B cell (primary cell): ENCODE data around the gene DUSP11. TPM values are rescaled to one million over a fixed set of nuclear protein-coding genes. Genes with fewer than 3 reads are reported as not detected.
A peak's percentile ranks its signal among the peaks of the same experiment; 100 is the strongest.

ENCODE experiments used
- ATAC-seq: fragments of 200-7000 bp; cut with Tn5 transposase; one replicate; pipeline ENCODE4 v1.10.0; 2021; ENCODE audit warnings: low read depth, mild to moderate bottlenecking, moderate number of reproducible peaks, moderate library complexity
- CTCF ChIA-PET: fragments of 350-600 bp; sonication (Branson Sonifier 250); formaldehyde crosslinking; loops from one replicate; lab custom pipeline; 2021; ENCODE audit warnings: antibody characterized with exemption, inconsistent platforms; lab: Charles Lee
- POLR2A ChIA-PET: fragments of 350-600 bp; sonication (Branson Sonifier 250); formaldehyde crosslinking; loops from one replicate; lab custom pipeline; 2021; ENCODE audit warnings: antibody characterized with exemption; lab: Charles Lee
- DNase-seq: peaks from one replicate; pipeline ENCODE4 v3.0.0; 2013
- H2AFZ ChIP-seq: 2 replicates; pipeline ENCODE4 v1.6.1; 2012; ENCODE audit warnings: mild to moderate bottlenecking, low read depth, low read length; ENCODE audit not compliant: insufficient read depth, poor library complexity, severe bottlenecking
- H3K27ac ChIP-seq, 2 donors: 1 replicate in 1 of 2; 2 replicates in 1 of 2; pipeline ENCODE4 v1.5.1; 2012 to 2013; ENCODE audit warnings: low read length in 2 of 2, mild to moderate bottlenecking in 2 of 2, moderate library complexity in 1 of 2
- H3K27me3 ChIP-seq, 4 experiments: fragments of 200-600 bp in 1 of 4; sonication (generic) in 1 of 4; replicated peaks in 1 of 4; 1 replicate in 2 of 4; 2 replicates in 2 of 4; pipeline versions ENCODE4 v1.6.1 to v1.7.0; 2013 to 2016; ENCODE audit warnings: low read length in 3 of 4, mild to moderate bottlenecking in 2 of 4, mixed read lengths in 1 of 4, moderate library complexity in 1 of 4; ENCODE audit not compliant: insufficient read depth in 4 of 4, control insufficient read depth in 3 of 4; ENCODE audit errors: control extremely low read depth in 1 of 4
- H3K36me3 ChIP-seq, 2 experiments: replicated peaks in 1 of 2; 1 replicate in 1 of 2; 2 replicates in 1 of 2; pipeline versions ENCODE4 v1.6.1 to v1.7.1; 2013; ENCODE audit warnings: low read length in 1 of 2; ENCODE audit not compliant: insufficient read depth in 2 of 2, control insufficient read depth in 1 of 2; ENCODE audit errors: control extremely low read depth in 1 of 2, extremely low read depth in 1 of 2
- H3K4me1 ChIP-seq, 2 donors: fragments of 200-600 bp in 1 of 2; sonication (generic) in 1 of 2; 1 replicate in 1 of 2; 2 replicates in 1 of 2; pipeline versions ENCODE4 v1.5.1 to v1.6.1; 2013 to 2017; ENCODE audit warnings: low read length in 2 of 2; ENCODE audit not compliant: control insufficient read depth in 2 of 2, insufficient read depth in 2 of 2
- H3K4me2 ChIP-seq: replicated peaks from 2 replicates; pipeline ENCODE3; 2012; ENCODE audit warnings: mild to moderate bottlenecking, low read depth, low read length; ENCODE audit not compliant: poor library complexity, severe bottlenecking
- H3K4me3 ChIP-seq, 5 experiments: fragments of 200-600 bp in 1 of 5; sonication (generic) in 1 of 5; 1 replicate in 3 of 5; 2 replicates in 2 of 5; pipeline versions ENCODE4 v1.5.1 to v1.7.0; 2011 to 2016; ENCODE audit warnings: low read length in 4 of 5, mild to moderate bottlenecking in 4 of 5, low read depth in 2 of 5, control low read depth in 1 of 5, moderate library complexity in 1 of 5; ENCODE audit not compliant: insufficient read depth in 1 of 5; ENCODE audit errors: control extremely low read depth in 1 of 5, extremely low read depth in 1 of 5
- H3K79me2 ChIP-seq: fragments of 200-600 bp; sonication (generic); one replicate; pipeline ENCODE4 v1.6.0; 2016; ENCODE audit warnings: low read length; ENCODE audit not compliant: control insufficient read depth, insufficient read depth
- H3K9ac ChIP-seq: fragments of 200-600 bp; sonication (generic); 2 replicates; pipeline ENCODE4 v1.6.1; 2017; ENCODE audit warnings: mild to moderate bottlenecking, low read length, moderate library complexity
- H3K9me3 ChIP-seq, 3 donors: one replicate each; pipeline versions ENCODE4 v1.6.1 to v1.7.1; 2013; ENCODE audit warnings: low read length in 2 of 3; ENCODE audit not compliant: control insufficient read depth in 2 of 3, insufficient read depth in 1 of 3; ENCODE audit errors: control extremely low read depth in 1 of 3
- H4K20me1 ChIP-seq: 2 replicates; pipeline ENCODE4 v1.6.0; 2012; ENCODE audit warnings: mild to moderate bottlenecking, low read length; ENCODE audit not compliant: insufficient read depth, control insufficient read depth, poor library complexity, severe bottlenecking
- H3K27ac Mint-ChIP-seq: one replicate; pipeline ENCODE4 v1.8.0; 2021; ENCODE audit warnings: mixed read lengths
- H3K27me3 Mint-ChIP-seq: one replicate; pipeline ENCODE4 v1.8.0; 2021; ENCODE audit warnings: mixed read lengths
- H3K4me1 Mint-ChIP-seq: one replicate; pipeline ENCODE4 v1.8.0; 2021; ENCODE audit warnings: mixed read lengths
- H3K4me3 Mint-ChIP-seq: one replicate; pipeline ENCODE4 v1.8.0; 2021; ENCODE audit warnings: mixed read lengths
- H3K9me3 Mint-ChIP-seq: one replicate; pipeline ENCODE4 v1.8.0; 2022; ENCODE audit warnings: mixed read lengths; ENCODE audit not compliant: insufficient read depth
- EZH2 ChIP-seq: IDR thresholded peaks from 2 replicates; pipeline ENCODE4 v1.6.1; 2012; ENCODE audit warnings: borderline replicate concordance, low read depth, mild to moderate bottlenecking, moderate library complexity, low read length; ENCODE audit not compliant: insufficient read depth, poor library complexity, severe bottlenecking
- WGBS: methylation state at CpG from one replicate; pipeline ENCODE4 v1.1.5; 2013; ENCODE audit warnings: missing lambda C conversion rate; ENCODE audit not compliant: insufficient coverage; 5-methylcytosine and 5-hydroxymethylcytosine counted together
- intact Hi-C: fragments of 100-400 bp; cut with micrococcal nuclease; formaldehyde crosslinking; loops from one replicate; pipeline ENCODE4 v1.10.0; 2022
- polyA plus RNA-seq: library from polyadenylated mRNA; depleted of rRNA; stranded (reverse); fragments of >200 nt; gene quantifications from 2 replicates; pipeline ENCODE4 v1.2.3, GENCODE V29; 2012
- total RNA-seq, 2 donors: library from RNA; stranded (reverse); fragments of 120-200 nt in 1 of 2; gene quantifications; 1 replicate in 1 of 2; 2 replicates in 1 of 2; pipeline versions ENCODE4 v1.2.3 to v1.2.4, GENCODE V29; 2013 to 2022
- TF ChIP-seq, protein P1 (sequence below): fragments of 200-600 bp; IDR thresholded peaks from one replicate; pipeline ENCODE4 v1.8.0; 2022; ENCODE audit warnings: antibody characterized with exemption, mild to moderate bottlenecking

DUSP11 gene
- total and polyA plus RNA-seq, 2 donors (not counting 1 experiment from before 2014, with no cell fraction given): 16.0 to 42.2 TPM

GRCh38 chr2:73717251-73717606 lies 62.7 kb downstream of the DUSP11 start:
- ChIA-PET POLR2A (no interaction called here), CTCF (no interaction called here)
- no peak overlapping the region for H3K4me3 ChIP-seq
- H3K27me3 ChIP-seq: peaks cover 0 to 5% (median 4%) of the 10 kb centered on the region in 4 experiments
- H3K36me3 ChIP-seq: no peaks in the 10 kb centered on the region
- no peaks in the 10 kb centered on the region for H3K4me1 Mint-ChIP-seq
- H3K27me3 Mint-ChIP-seq: peaks cover 28% of the 10 kb centered on the region
- H3K27ac Mint-ChIP-seq: no peak overlapping the region
- H3K4me2 ChIP-seq: no peak overlapping the region
- H2AFZ ChIP-seq: no peak overlapping the region
- intact Hi-C loops: no loop called here
- H3K9ac ChIP-seq: no peak overlapping the region
- ATAC-seq (no peak), DNase-seq (no peak)
- peaks cover 5% of the 10 kb centered on the region for H3K9me3 Mint-ChIP-seq
- TF ChIP-seq EZH2: no peak
- TF ChIP-seq, protein P1, sequence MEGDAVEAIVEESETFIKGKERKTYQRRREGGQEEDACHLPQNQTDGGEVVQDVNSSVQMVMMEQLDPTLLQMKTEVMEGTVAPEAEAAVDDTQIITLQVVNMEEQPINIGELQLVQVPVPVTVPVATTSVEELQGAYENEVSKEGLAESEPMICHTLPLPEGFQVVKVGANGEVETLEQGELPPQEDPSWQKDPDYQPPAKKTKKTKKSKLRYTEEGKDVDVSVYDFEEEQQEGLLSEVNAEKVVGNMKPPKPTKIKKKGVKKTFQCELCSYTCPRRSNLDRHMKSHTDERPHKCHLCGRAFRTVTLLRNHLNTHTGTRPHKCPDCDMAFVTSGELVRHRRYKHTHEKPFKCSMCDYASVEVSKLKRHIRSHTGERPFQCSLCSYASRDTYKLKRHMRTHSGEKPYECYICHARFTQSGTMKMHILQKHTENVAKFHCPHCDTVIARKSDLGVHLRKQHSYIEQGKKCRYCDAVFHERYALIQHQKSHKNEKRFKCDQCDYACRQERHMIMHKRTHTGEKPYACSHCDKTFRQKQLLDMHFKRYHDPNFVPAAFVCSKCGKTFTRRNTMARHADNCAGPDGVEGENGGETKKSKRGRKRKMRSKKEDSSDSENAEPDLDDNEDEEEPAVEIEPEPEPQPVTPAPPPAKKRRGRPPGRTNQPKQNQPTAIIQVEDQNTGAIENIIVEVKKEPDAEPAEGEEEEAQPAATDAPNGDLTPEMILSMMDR: no peak
- H3K27ac ChIP-seq: no peak overlapping the region
- H3K9me3 ChIP-seq: peaks cover 0 to 18% (median 5%) of the 10 kb centered on the region in 3 donors
- no peaks in the 10 kb centered on the region for H4K20me1 ChIP-seq
- H3K4me3 Mint-ChIP-seq: no peak overlapping the region
- no peaks in the 10 kb centered on the region for H3K4me1 ChIP-seq
- H3K79me2 ChIP-seq: no peaks in the 10 kb centered on the region

- ATAC-seq: no peak
- POLR2A ChIA-PET: no interaction called here
- Histone ChIP-seq H3K4me3 (no peak overlapping the region), H3K27ac (no peak overlapping the region), H3K4me2 (no peak overlapping the region), H3K4me1 (no peaks in the 10 kb centered on the region), H3K9ac (peak overlapping the region; percentile 12), H3K36me3 (no peaks in the 10 kb centered on the region), H3K9me3 (peaks cover 0 to 15% (median 5%) of the 10 kb centered on the region in 3 donors), H3K27me3 (peaks cover 0 to 5% (median 4%) of the 10 kb centered on the region in 4 experiments), H2AFZ (no peak overlapping the region), H3K79me2 (no peaks in the 10 kb centered on the region), H4K20me1 (no peaks in the 10 kb centered on the region)
- intact Hi-C loops: no loop called here
- H3K9me3 Mint-ChIP-seq: peaks cover 5% of the 10 kb centered on the region
- TF ChIP-seq, protein P1: no peak
- TF ChIP-seq EZH2: no peak
- H3K4me1 Mint-ChIP-seq: no peaks in the 10 kb centered on the region
- no peak for DNase-seq
- no peak overlapping the region for H3K4me3 Mint-ChIP-seq
- peaks cover 28% of the 10 kb centered on the region for H3K27me3 Mint-ChIP-seq
- 14% methylated on average over 5 of the region's 8 CpGs for WGBS
- CTCF ChIA-PET: no interaction called here
- no peak overlapping the region for H3K27ac Mint-ChIP-seq
These were observed 63.2 kb downstream of the DUSP11 start for GRCh38 chr2:73716543-73717250.
